ENCODE data around the gene KLF15.

- TF ChIP-seq GATA2 (IDR thresholded peaks at IDR 0.05; ENCODE audit: low read depth, low read length), result no peak
- TF ChIP-seq GATA3 (IDR thresholded peaks at IDR 0.05; ENCODE audit: low read depth, low read length), result no peak
These were observed 42.1 kb upstream of the KLF15 start for GRCh38 chr3:126399351-126399735.
